Glutamatergic neuron (in vitro differentiated cells): ENCODE measurements around the gene LSAMP. TPM values are rescaled to one million over a fixed set of nuclear protein-coding genes. Genes with fewer than 3 reads are reported as not detected.

ENCODE experiments used
- DNase-seq: peaks from one replicate; pipeline ENCODE4 v3.0.0; 2022
- H3K27ac Mint-ChIP-seq: one replicate; pipeline ENCODE4 v1.8.0; 2020; ENCODE audit warnings: mild to moderate bottlenecking, mixed read lengths, inconsistent platforms; ENCODE audit not compliant: unreplicated experiment
- H3K27me3 Mint-ChIP-seq: one replicate; pipeline ENCODE4 v1.8.0; 2020; ENCODE audit warnings: mild to moderate bottlenecking, moderate library complexity, mixed read lengths, inconsistent platforms; ENCODE audit not compliant: unreplicated experiment
- H3K36me3 Mint-ChIP-seq: one replicate; pipeline ENCODE4 v1.8.0; 2020; ENCODE audit warnings: mild to moderate bottlenecking, mixed read lengths, inconsistent platforms; ENCODE audit not compliant: unreplicated experiment
- H3K4me1 Mint-ChIP-seq: one replicate; pipeline ENCODE4 v1.8.0; 2020; ENCODE audit warnings: mild to moderate bottlenecking, low read depth, mixed read lengths, inconsistent platforms; ENCODE audit not compliant: unreplicated experiment
- H3K4me3 Mint-ChIP-seq: one replicate; pipeline ENCODE4 v1.8.0; 2020; ENCODE audit warnings: mild to moderate bottlenecking, mixed read lengths, inconsistent platforms; ENCODE audit not compliant: unreplicated experiment
- H3K9me3 Mint-ChIP-seq: one replicate; pipeline ENCODE4 v1.8.0; 2020; ENCODE audit warnings: mild to moderate bottlenecking, moderate library complexity, mixed read lengths, inconsistent platforms; ENCODE audit not compliant: unreplicated experiment
- long read RNA-seq: library from polyadenylated mRNA; unstranded; transcript quantifications from one replicate; pipeline ENCODE4 v2.0.0, GENCODE V29; 2020; ENCODE audit not compliant: unreplicated experiment
- total RNA-seq: library from RNA; stranded (reverse); fragmentation: NEBNext Ultra II Directional; extraction: Animal tissue kit (Norgen Biotek cat#: 25700); gene quantifications from one replicate; pipeline ENCODE4 v1.2.1, GENCODE V29; 2021; ENCODE audit not compliant: unreplicated experiment
- TF ChIP-seq, protein P1 (sequence below): fragments of 200-600 bp; sonication (generic); IDR thresholded peaks from one replicate; pipeline ENCODE4 v1.5.0; 2021; ENCODE audit not compliant: partially characterized antibody, unreplicated experiment

Gene LSAMP
- total RNA-seq = 67.1 TPM
- long read RNA-seq, partial matches to known transcripts = 0 of 2 reads
- long read RNA-seq, other reads (novel, unspliced or antisense) = 2 of 2 reads

DNA sequence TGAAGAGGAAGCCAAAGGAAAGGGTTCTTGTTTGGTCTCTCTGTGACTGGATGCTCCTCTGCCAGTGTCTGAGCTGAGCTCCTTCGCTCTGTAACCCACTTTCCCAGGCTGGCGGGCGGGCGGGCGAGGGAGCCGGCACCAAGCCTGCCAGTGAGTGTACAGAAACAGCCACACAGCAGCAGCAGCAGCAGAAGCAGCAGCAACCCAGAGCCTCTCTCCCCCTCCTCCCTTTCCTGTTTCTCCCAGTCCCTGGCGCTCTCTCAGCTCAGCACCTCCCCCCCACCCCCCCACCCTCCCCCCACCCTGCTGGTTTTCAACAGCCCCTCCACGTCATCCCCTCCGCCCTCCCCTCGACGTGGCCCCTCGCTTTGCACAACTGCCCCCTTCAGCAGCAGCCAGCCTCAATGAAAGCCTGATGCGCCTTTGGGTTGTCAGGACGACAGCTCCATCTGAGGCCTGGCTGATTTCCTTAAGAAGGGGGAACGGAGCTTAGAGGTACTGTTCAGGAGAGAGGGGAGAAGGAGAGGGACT lies at the start of gene LSAMP:
Gene LSAMP, minus strand, starts transcription at position 177 of the 531 bp plus-strand sequence.
- Mint-ChIP-seq H3K9me3 (no peaks in the 10 kb centered on the region), H3K36me3 (no peaks in the 10 kb centered on the region), H3K27me3 (peaks cover 5% of the 10 kb centered on the region), H3K27ac (peak within 1 kb of the TSS; percentile 69), H3K4me1 (peaks cover 23% of the 10 kb centered on the region), H3K4me3 (peak within 1 kb of the TSS; percentile 94)
- peak; percentile 68 for DNase-seq
- TF ChIP-seq, protein P1, sequence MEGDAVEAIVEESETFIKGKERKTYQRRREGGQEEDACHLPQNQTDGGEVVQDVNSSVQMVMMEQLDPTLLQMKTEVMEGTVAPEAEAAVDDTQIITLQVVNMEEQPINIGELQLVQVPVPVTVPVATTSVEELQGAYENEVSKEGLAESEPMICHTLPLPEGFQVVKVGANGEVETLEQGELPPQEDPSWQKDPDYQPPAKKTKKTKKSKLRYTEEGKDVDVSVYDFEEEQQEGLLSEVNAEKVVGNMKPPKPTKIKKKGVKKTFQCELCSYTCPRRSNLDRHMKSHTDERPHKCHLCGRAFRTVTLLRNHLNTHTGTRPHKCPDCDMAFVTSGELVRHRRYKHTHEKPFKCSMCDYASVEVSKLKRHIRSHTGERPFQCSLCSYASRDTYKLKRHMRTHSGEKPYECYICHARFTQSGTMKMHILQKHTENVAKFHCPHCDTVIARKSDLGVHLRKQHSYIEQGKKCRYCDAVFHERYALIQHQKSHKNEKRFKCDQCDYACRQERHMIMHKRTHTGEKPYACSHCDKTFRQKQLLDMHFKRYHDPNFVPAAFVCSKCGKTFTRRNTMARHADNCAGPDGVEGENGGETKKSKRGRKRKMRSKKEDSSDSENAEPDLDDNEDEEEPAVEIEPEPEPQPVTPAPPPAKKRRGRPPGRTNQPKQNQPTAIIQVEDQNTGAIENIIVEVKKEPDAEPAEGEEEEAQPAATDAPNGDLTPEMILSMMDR = no peak

DNA sequence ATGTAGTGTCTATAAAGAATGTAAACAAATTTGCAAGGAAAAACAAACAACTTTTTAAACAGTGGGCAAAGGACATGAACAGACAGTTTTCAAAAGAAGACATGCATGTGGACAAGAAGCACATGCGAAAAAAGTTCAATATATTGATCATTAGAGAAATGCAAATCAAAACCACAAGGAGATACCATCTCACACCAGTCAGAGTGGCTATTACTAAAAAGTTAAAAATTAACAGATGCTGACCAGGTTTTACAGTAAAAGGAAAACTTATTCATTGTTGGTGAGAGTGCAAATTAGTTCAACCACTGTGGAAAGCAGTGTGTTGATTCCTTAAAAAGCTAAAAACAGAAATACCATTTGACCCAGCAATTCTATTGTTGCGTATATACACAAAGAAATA lies 47.1 kb upstream of the LSAMP start:
- Mint-ChIP-seq H3K4me1 (peaks cover 1% of the 10 kb centered on the region), H3K27ac (no peak overlapping the region), H3K9me3 (no peaks in the 10 kb centered on the region), H3K4me3 (no peak overlapping the region), H3K36me3 (peaks cover under 1% of the 10 kb centered on the region), H3K27me3 (peaks cover 2% of the 10 kb centered on the region)
- TF ChIP-seq, protein P1 = no peak
- DNase-seq = no peak

DNA sequence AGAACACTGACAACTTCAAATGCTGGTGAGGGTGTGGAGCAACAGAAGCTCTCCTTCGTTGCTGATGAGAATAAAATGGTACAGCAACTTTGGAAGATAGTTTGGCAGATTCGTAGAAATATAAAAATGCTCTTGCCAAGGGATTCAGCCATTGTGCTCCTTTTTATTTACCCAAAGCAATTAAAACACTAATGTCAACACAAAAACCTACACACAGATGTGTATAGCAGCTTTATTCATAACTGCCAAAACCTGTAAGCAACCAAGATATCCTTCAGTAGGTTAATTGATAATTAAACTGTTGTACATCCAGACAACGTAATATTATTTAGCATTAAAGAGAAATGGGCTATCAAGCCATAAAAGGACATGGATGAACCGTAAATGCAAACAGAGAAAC lies 37.8 kb upstream of the LSAMP start:
- no peak for DNase-seq
- TF ChIP-seq, protein P1 = no peak
- no peak overlapping the region for H3K4me3 Mint-ChIP-seq
- H3K9me3 Mint-ChIP-seq = peaks cover 16% of the 10 kb centered on the region
- no peaks in the 10 kb centered on the region for H3K4me1 Mint-ChIP-seq
- peaks cover 4% of the 10 kb centered on the region for H3K27me3 Mint-ChIP-seq
- H3K36me3 Mint-ChIP-seq = peaks cover 18% of the 10 kb centered on the region
- H3K27ac Mint-ChIP-seq = no peak overlapping the region

DNA sequence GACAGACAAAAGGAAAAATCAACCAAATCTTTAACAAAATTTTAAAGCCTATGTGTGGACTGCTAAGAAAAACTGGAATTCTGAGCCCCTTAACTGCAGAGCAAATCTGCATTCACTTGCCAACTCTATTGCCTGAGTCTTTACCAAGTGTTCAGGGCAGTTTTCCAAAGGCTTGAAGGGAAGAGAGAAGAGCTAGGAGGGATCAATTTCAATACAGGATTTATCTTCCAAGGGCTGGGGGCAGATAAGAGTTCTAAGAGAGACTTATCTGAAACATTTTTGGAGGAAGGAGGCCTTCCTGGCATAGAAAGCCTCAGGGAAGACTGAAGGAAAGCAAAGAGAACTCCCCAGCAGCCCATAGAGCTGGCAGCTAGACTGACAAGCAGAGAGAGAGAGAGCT lies 31.4 kb upstream of the LSAMP start:
- Mint-ChIP-seq H3K36me3 (peaks cover 15% of the 10 kb centered on the region), H3K4me3 (no peak overlapping the region), H3K27ac (no peak overlapping the region), H3K27me3 (peaks cover 4% of the 10 kb centered on the region), H3K4me1 (peaks cover 41% of the 10 kb centered on the region), H3K9me3 (peaks cover 34% of the 10 kb centered on the region)
- TF ChIP-seq, protein P1 = no peak
- DNase-seq = no peak

DNA sequence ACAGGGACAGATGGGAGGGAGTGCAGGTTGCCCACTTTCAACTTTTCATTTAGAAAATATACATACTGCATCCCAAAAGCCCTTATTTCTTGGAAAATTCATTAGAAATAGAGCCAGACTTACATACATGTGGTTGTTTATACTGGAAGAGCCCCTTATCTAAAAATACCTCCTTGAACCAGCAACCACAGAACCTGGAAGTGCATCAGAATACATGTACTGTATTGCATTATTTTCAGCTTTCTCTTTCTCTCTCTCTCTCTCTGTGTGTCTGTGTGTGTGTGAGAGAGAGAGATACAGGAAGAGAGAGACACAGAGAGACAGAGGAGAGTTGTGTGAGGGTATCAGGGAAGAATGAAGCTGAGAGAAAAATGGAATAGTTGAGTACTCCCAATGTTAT lies 29.5 kb upstream of the LSAMP start:
- Mint-ChIP-seq H3K27ac (peak overlapping the region; percentile 94), H3K27me3 (peaks cover 3% of the 10 kb centered on the region), H3K36me3 (peaks cover 12% of the 10 kb centered on the region), H3K4me1 (peaks cover 52% of the 10 kb centered on the region), H3K9me3 (peaks cover 28% of the 10 kb centered on the region), H3K4me3 (peak overlapping the region; percentile 85)
- TF ChIP-seq, protein P1 = no peak
- DNase-seq = no peak
